H1 (cell line): ENCODE data around the gene NUS1. TPM values are rescaled to one million over a fixed set of nuclear protein-coding genes. Genes with fewer than 3 reads are reported as not detected.

Experiments
- CTCF ChIA-PET: fragments of 300-600 bp; sonication (Branson Sonifier 250); formaldehyde crosslinking; loops from one replicate; lab custom pipeline; 2021; ENCODE audit not compliant: partially characterized antibody; lab: Charles Lee
- POLR2A ChIA-PET: fragments of 300-600 bp; sonication (Branson Sonifier 250); formaldehyde crosslinking; loops from one replicate; lab custom pipeline; 2021; ENCODE audit warnings: inconsistent platforms; ENCODE audit not compliant: partially characterized antibody; lab: Charles Lee
- DNase-seq, 2 experiments: peaks; one replicate each; pipeline versions ENCODE4 v3.0.0 to v3.0.0-alpha.2; 2010 to 2022; ENCODE audit warnings: low spot score in 2 of 2, low read depth in 1 of 2, mixed read lengths in 1 of 2
- FAIRE-seq: peaks from 2 replicates; lab custom pipeline; 2011; peaks lifted over from hg19 to GRCh38; lab: Jason Lieb, UNC
- H2AFZ ChIP-seq: 2 replicates; pipeline ENCODE4 v1.8.1; 2012; ENCODE audit warnings: low read length, inconsistent platforms
- H2AK5ac ChIP-seq: 2 replicates; pipeline ENCODE4 v1.6.1; 2013; ENCODE audit warnings: low read depth, low read length
- H2BK120ac ChIP-seq: replicated peaks from 2 replicates; pipeline ENCODE3; 2013; ENCODE audit warnings: low read depth, low read length, inconsistent platforms
- H2BK12ac ChIP-seq: 2 replicates; pipeline ENCODE4 v1.6.1; 2013; ENCODE audit warnings: low read depth, low read length
- H2BK15ac ChIP-seq: 2 replicates; pipeline ENCODE4 v1.6.1; 2013; ENCODE audit warnings: low read length
- H2BK20ac ChIP-seq: 2 replicates; pipeline ENCODE4 v1.6.1; 2013; ENCODE audit warnings: low read length
- H2BK5ac ChIP-seq: 2 replicates; pipeline ENCODE4 v1.6.1; 2013; ENCODE audit warnings: low read depth, low read length
- H3K14ac ChIP-seq: 2 replicates; pipeline ENCODE4 v1.6.1; 2013; ENCODE audit warnings: inconsistent platforms; ENCODE audit not compliant: insufficient read length
- H3K18ac ChIP-seq: 2 replicates; pipeline ENCODE4 v1.6.1; 2013; ENCODE audit warnings: low read length; ENCODE audit errors: extremely low read depth
- H3K23ac ChIP-seq: 2 replicates; pipeline ENCODE4 v1.6.1; 2013; ENCODE audit warnings: inconsistent platforms; ENCODE audit not compliant: insufficient read length
- H3K23me2 ChIP-seq: 2 replicates; pipeline ENCODE4 v1.6.1; 2013; ENCODE audit warnings: low read depth, low read length
- H3K27ac ChIP-seq: 2 replicates; pipeline ENCODE4 v1.6.1; 2011; ENCODE audit warnings: low read depth, low read length, inconsistent platforms
- H3K27me3 ChIP-seq, 4 experiments: replicated peaks in 1 of 4; 1 replicate in 1 of 4; 2 replicates in 3 of 4; pipeline versions ENCODE4 v1.6.1 to v1.8.1; 2011 to 2013; ENCODE audit warnings: low read length in 3 of 4, mild to moderate bottlenecking in 3 of 4, inconsistent platforms in 2 of 4, mixed read lengths in 2 of 4, moderate library complexity in 1 of 4; ENCODE audit not compliant: control insufficient read depth in 3 of 4, insufficient read depth in 3 of 4; ENCODE audit errors: extremely low read depth in 1 of 4
- H3K36me3 ChIP-seq, 4 experiments: 2 replicates each; pipeline versions ENCODE4 v1.6.1 to v1.8.1; 2011 to 2013; ENCODE audit warnings: mild to moderate bottlenecking in 4 of 4, low read length in 3 of 4, moderate library complexity in 2 of 4, control low read depth in 1 of 4, inconsistent platforms in 1 of 4; ENCODE audit not compliant: insufficient read depth in 4 of 4, control insufficient read depth in 2 of 4
- H3K4ac ChIP-seq: replicated peaks from 2 replicates; pipeline ENCODE3; 2013; ENCODE audit warnings: low read length, low read depth, mixed read lengths, inconsistent platforms; ENCODE audit not compliant: insufficient read length
- H3K4me1 ChIP-seq, 4 experiments: replicated peaks in 1 of 4; 1 replicate in 1 of 4; 2 replicates in 3 of 4; pipeline versions ENCODE4 v1.6.1 to v1.8.1; 2011 to 2013; ENCODE audit warnings: low read length in 3 of 4, inconsistent platforms in 2 of 4, mixed read lengths in 1 of 4; ENCODE audit not compliant: insufficient read depth in 4 of 4, control insufficient read depth in 3 of 4
- H3K4me2 ChIP-seq, 2 experiments: 2 replicates each; pipeline versions ENCODE4 v1.6.1 to v1.8.1; 2011 to 2013; ENCODE audit warnings: low read depth in 2 of 2, low read length in 2 of 2, control low read depth in 1 of 2, inconsistent platforms in 1 of 2, mild to moderate bottlenecking in 1 of 2; ENCODE audit not compliant: insufficient read depth in 1 of 2
- H3K4me3 ChIP-seq, 4 experiments: fragments of 200-600, 300-600 bp in 1 of 4; sonication (generic), shearing (Covaris generic), sonication (Bioruptor Twin) in 1 of 4; 2 replicates each; pipeline versions ENCODE4 v1.5.1 to v1.8.1; 2011 to 2016; ENCODE audit warnings: low read length in 4 of 4, low read depth in 3 of 4, control low read depth in 2 of 4, inconsistent platforms in 2 of 4, mild to moderate bottlenecking in 2 of 4, mixed read lengths in 1 of 4, moderate library complexity in 1 of 4; ENCODE audit not compliant: insufficient read depth in 2 of 4; ENCODE audit errors: extremely low read depth in 1 of 4
- H3K56ac ChIP-seq: replicated peaks from 2 replicates; pipeline ENCODE3; 2013; ENCODE audit warnings: low read depth, mild to moderate bottlenecking, mixed read lengths, low read length, inconsistent platforms; ENCODE audit not compliant: insufficient read length
- H3K79me1 ChIP-seq: 2 replicates; pipeline ENCODE4 v1.6.1; 2013; ENCODE audit warnings: low read depth, low read length, control low read depth
- H3K79me2 ChIP-seq, 2 experiments: 2 replicates each; pipeline versions ENCODE4 v1.6.1 to v1.8.1; 2012 to 2013; ENCODE audit warnings: low read length in 2 of 2, mild to moderate bottlenecking in 2 of 2, inconsistent platforms in 1 of 2; ENCODE audit not compliant: insufficient read depth in 2 of 2, control insufficient read depth in 1 of 2
- H3K9ac ChIP-seq, 4 experiments: replicated peaks in 1 of 4; 1 replicate in 1 of 4; 2 replicates in 3 of 4; pipeline versions ENCODE4 v1.6.1 to v1.8.1; 2011 to 2013; ENCODE audit warnings: low read depth in 3 of 4, low read length in 3 of 4, control low read depth in 2 of 4, mild to moderate bottlenecking in 2 of 4, moderate library complexity in 2 of 4, inconsistent platforms in 1 of 4; ENCODE audit errors: extremely low read depth in 1 of 4
- H3K9me3 ChIP-seq, 2 experiments: 2 replicates each; pipeline versions ENCODE4 v1.6.1 to v1.8.1; 2012 to 2013; ENCODE audit warnings: mild to moderate bottlenecking in 2 of 2, moderate library complexity in 2 of 2, control low read depth in 1 of 2, inconsistent platforms in 1 of 2, low read depth in 1 of 2, low read length in 1 of 2, mixed read lengths in 1 of 2; ENCODE audit not compliant: insufficient read depth in 2 of 2
- H4K20me1 ChIP-seq, 2 experiments: replicated peaks in 1 of 2; 2 replicates each; pipeline versions ENCODE3 to v1.8.1; 2011 to 2013; ENCODE audit warnings: inconsistent platforms in 2 of 2, low read length in 2 of 2, mild to moderate bottlenecking in 1 of 2; ENCODE audit not compliant: insufficient read depth in 2 of 2, control insufficient read depth in 1 of 2
- H4K5ac ChIP-seq: 2 replicates; pipeline ENCODE4 v1.6.1; 2013; ENCODE audit warnings: low read length, low read depth, mixed read lengths, inconsistent platforms; ENCODE audit not compliant: insufficient read length
- H4K8ac ChIP-seq: 2 replicates; pipeline ENCODE4 v1.8.0; 2013; ENCODE audit warnings: mild to moderate bottlenecking, moderate library complexity, low read length, inconsistent platforms; ENCODE audit not compliant: insufficient read depth; ENCODE audit errors: extremely low read depth
- H4K91ac ChIP-seq: replicated peaks from 2 replicates; pipeline ENCODE3; 2013; ENCODE audit warnings: low read length, mixed read lengths, inconsistent platforms; ENCODE audit not compliant: insufficient read length
- ATF3 ChIP-seq: IDR thresholded peaks from 2 replicates; pipeline ENCODE4 v1.6.1; 2011; ENCODE audit warnings: low read depth, mild to moderate bottlenecking, low read length; ENCODE audit not compliant: insufficient read depth
- CEBPB ChIP-seq: IDR thresholded peaks from 2 replicates; pipeline ENCODE4 v1.6.1; 2012; ENCODE audit warnings: low read depth, low read length
- CTBP2 ChIP-seq: IDR thresholded peaks from 2 replicates; pipeline ENCODE4 v1.7.0; 2011; ENCODE audit warnings: borderline replicate concordance, mild to moderate bottlenecking, moderate library complexity, mixed read lengths, low read length; ENCODE audit not compliant: insufficient read depth, insufficient read length
- CTCF ChIP-seq, 3 experiments: IDR thresholded peaks; 1 replicate in 2 of 3; 2 replicates in 1 of 3; pipeline versions ENCODE4 v1.5.1 to v1.6.1; 2011; ENCODE audit warnings: low read length in 3 of 3, mild to moderate bottlenecking in 3 of 3, inconsistent platforms in 2 of 3, low read depth in 1 of 3, moderate library complexity in 1 of 3; ENCODE audit not compliant: insufficient read depth in 1 of 3; ENCODE audit errors: control extremely low read depth in 1 of 3
- JUND ChIP-seq: IDR thresholded peaks from 2 replicates; pipeline ENCODE4 v1.6.1; 2011; ENCODE audit warnings: mild to moderate bottlenecking, improper control_type of control experiment, low read length
- KDM1A ChIP-seq: fragments of 200-600, 300-600 bp; sonication (generic); IDR thresholded peaks from 2 replicates; pipeline ENCODE4 v1.7.1; 2016; ENCODE audit warnings: mild to moderate bottlenecking, low read length, borderline replicate concordance
- POLR2A ChIP-seq, 2 experiments: IDR thresholded peaks; 1 replicate in 1 of 2; 2 replicates in 1 of 2; pipeline ENCODE4 v1.6.1; 2011; ENCODE audit warnings: low read depth in 2 of 2, low read length in 2 of 2, mild to moderate bottlenecking in 2 of 2; ENCODE audit errors: control extremely low read depth in 1 of 2
- RNF2 ChIP-seq: fragments of 200-900, 300-1000 bp; sonication (generic); IDR thresholded peaks from 2 replicates; pipeline ENCODE4 v1.7.1; 2016; ENCODE audit warnings: borderline replicate concordance, low read depth, mild to moderate bottlenecking, antibody characterized with exemption, low read length; ENCODE audit not compliant: poor library complexity, severe bottlenecking; ENCODE audit errors: missing control alignments
- SP1 ChIP-seq: IDR thresholded peaks from 2 replicates; pipeline ENCODE4 v1.6.1; 2011; ENCODE audit warnings: low read depth, low read length
- TBP ChIP-seq: IDR thresholded peaks from 2 replicates; pipeline ENCODE4 v1.6.1; 2011; ENCODE audit warnings: low read depth, low read length, improper control_type of control experiment
- WGBS, 2 experiments: shearing (Covaris generic) in 1 of 2; methylation state at CpG; one replicate each; pipeline versions ENCODE4 v1.1.6 to v1.1.7; 2013 to 2015; ENCODE audit warnings: low lambda C conversion rate in 2 of 2, mixed read lengths in 2 of 2, inconsistent platforms in 1 of 2, low coverage in 1 of 2, missing lambda C conversion rate in 1 of 2; ENCODE audit not compliant: insufficient replicate concordance in 2 of 2, insufficient coverage in 1 of 2, insufficient read length in 1 of 2; ENCODE audit errors: extremely low coverage in 1 of 2, missing lambda C conversion rate in 1 of 2; 5-methylcytosine and 5-hydroxymethylcytosine counted together
- polyA plus RNA-seq, 7 experiments: library from polyadenylated mRNA; depleted of rRNA in 3 of 7; stranded (reverse) in 5 of 7; unstranded in 2 of 7; fragments of >200 nt in 5 of 7; fragments of 200-250 nt in 2 of 7; gene quantifications; 1 replicate in 5 of 7; 2 replicates in 1 of 7; 4 replicates in 1 of 7; pipeline versions ENCODE4 v1.2.1 to v1.2.3, GENCODE V29; 2011 to 2013; ENCODE audit warnings: missing spikeins in 2 of 7, mixed read lengths in 2 of 7
- total RNA-seq: library from RNA; stranded (reverse); fragmentation: NEBNext Ultra II Directional; extraction: Animal tissue kit (Norgen Biotek cat#: 25700); gene quantifications from 2 replicates; pipeline ENCODE4 v1.2.1, GENCODE V29; 2021

The NUS1 gene
- total and polyA plus RNA-seq, 2 of the 8 experiments (the other 6 are each of a cell fraction or from before 2014, with no cell fraction given), result 20.7 to 77.7 TPM

GRCh38 chr6:117674503-117674902, 766 bp upstream of the NUS1 start:
- Histone ChIP-seq H3K4me2 (peak overlapping the region; percentile 87 to 89), H4K8ac (no peak overlapping the region), H4K5ac (peak overlapping the region; percentile 16), H3K4me1 (peaks cover 0 to 2% (median 0%) of the 10 kb centered on the region in 4 experiments; a peak in 3 of 7 replicates), H3K4me3 (peak overlapping the region; percentile 70 to 87 (median 74)), H3K56ac (no peak overlapping the region), H3K23ac (no peak overlapping the region), H4K91ac (no peak overlapping the region), H3K79me1 (peaks cover 2% of the 10 kb centered on the region; the same call in 1 of the 2 replicates), H3K23me2 (peaks cover 10% of the 10 kb centered on the region), H2BK5ac (no peak overlapping the region), H2BK20ac (no peak overlapping the region), H2BK120ac (no peak overlapping the region), H3K14ac (no peak overlapping the region), H2AK5ac (no peak overlapping the region), H3K36me3 (peaks cover 0 to 3% (median 0%) of the 10 kb centered on the region in 4 experiments; a peak in 1 of 8 replicates), H3K79me2 (peaks cover 30 to 50% of the 10 kb centered on the region in 2 experiments), H3K4ac (peak overlapping the region; percentile 57), H2BK12ac (no peak overlapping the region), H4K20me1 (peaks cover 6% of the 10 kb centered on the region in 2 experiments), H3K18ac (peak overlapping the region; percentile 68; the same call in 1 of the 2 replicates), H3K27ac (no peak overlapping the region; the same call in 1 of the 2 replicates), H2AFZ (peak overlapping the region; percentile 98), H3K9ac (peak overlapping the region in 3 of 4 experiments; percentile 58 to 89 (median 60); a peak in 5 of 7 replicates), H3K9me3 (peaks cover 7 to 11% of the 10 kb centered on the region in 2 experiments; a peak in 1 of 4 replicates), H3K27me3 (no peaks in the 10 kb centered on the region; a peak in 1 of 7 replicates), H2BK15ac (no peak overlapping the region)
- no peak for FAIRE-seq
- ChIA-PET CTCF (interaction anchor here (1.2 to 1.4 kb wide), 2 partner anchors 19 to 234 kb away, joined by 3 to 4 read pairs; no protein-coding TSS in a partner anchor), POLR2A (interaction anchor here (0.6 to 1.7 kb wide), 5 partner anchors 12 to 60 kb away, joined by 3 to 5 read pairs (median 3); no protein-coding TSS in a partner anchor)
- no peak for DNase-seq
- WGBS, 2 experiments, result 71% methylated on average over 9 of the region's 10 CpGs; no CpG with 5 or more reads in 1 of the 2 experiments
- no peak for TF ChIP-seq TBP
- TF ChIP-seq RNF2, result no peak
- TF ChIP-seq ATF3, result no peak
- TF ChIP-seq KDM1A, result no peak
- no peak for TF ChIP-seq SP1
- TF ChIP-seq JUND, result no peak
- no peak for TF ChIP-seq CTBP2
- TF ChIP-seq POLR2A (IDR thresholded peaks at IDR 0.05; ENCODE audit: control extremely low read depth in 1 of 2, low read depth in 2 of 2, low read length in 2 of 2), result no peak
- TF ChIP-seq CTCF (IDR thresholded peaks at IDR 0.05; ENCODE audit: control extremely low read depth in 1 of 3, insufficient read depth in 1 of 3, low read depth in 1 of 3, low read length in 3 of 3), result no peak
- no peak for TF ChIP-seq CEBPB
